GM18873 (cell line): Measurements from ENCODE around the gene PUS1.

Source experiments
- ATAC-seq: cut with Tn5 transposase; IDR thresholded peaks from one replicate; pipeline ENCODE4 v1.9.1; 2021; ENCODE audit warnings: mild to moderate bottlenecking, moderate library complexity, moderate number of reproducible peaks; ENCODE audit not compliant: unreplicated experiment, low FRiP score

Gene PUS1

DNA sequence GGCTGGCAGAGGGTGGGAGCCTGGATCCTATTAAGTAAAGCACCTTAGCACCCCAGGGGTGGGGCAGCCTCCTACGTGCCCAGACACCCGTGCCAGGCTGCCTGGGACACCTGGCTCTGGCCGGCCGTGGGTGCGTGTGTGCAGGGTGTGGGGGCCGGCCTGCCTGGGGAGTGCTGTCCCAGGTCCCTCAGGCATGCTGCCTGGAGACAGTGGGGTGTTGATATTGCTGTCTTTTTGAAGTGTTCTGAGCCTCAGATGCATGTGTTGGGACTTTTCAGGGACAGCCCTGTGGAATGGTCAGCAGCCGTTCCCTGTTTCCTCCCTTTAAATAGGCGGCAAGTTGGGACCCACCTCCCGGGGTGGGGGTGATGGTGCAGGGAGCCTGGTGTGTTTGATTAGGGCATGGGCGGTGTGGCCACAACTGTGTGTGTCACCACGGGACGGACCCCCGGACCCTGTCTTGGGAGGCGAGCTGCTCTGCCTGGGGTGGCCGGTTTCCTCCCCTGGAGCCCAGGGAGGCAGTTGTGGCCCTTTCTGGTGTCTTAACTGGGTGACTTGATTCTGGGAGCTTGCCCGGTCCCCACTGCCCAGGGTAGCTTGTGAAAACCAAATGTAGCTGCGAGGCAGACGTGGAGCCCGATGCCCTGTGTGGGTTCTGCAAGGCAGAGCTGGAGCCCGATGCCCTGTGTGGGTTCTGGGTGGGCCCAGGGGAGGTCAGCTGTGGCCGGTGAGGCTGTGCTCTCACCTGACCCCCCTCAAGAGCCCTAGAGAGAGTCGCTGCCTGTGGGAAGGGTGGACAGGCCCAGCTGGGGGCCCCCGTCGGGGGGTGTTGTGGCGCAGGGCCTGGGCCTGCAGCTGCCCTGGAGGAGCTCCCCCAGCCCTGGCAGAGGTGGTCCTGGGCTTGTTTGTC lies 26.5 kb upstream of the PUS1 start:
- ATAC-seq = no peak

DNA sequence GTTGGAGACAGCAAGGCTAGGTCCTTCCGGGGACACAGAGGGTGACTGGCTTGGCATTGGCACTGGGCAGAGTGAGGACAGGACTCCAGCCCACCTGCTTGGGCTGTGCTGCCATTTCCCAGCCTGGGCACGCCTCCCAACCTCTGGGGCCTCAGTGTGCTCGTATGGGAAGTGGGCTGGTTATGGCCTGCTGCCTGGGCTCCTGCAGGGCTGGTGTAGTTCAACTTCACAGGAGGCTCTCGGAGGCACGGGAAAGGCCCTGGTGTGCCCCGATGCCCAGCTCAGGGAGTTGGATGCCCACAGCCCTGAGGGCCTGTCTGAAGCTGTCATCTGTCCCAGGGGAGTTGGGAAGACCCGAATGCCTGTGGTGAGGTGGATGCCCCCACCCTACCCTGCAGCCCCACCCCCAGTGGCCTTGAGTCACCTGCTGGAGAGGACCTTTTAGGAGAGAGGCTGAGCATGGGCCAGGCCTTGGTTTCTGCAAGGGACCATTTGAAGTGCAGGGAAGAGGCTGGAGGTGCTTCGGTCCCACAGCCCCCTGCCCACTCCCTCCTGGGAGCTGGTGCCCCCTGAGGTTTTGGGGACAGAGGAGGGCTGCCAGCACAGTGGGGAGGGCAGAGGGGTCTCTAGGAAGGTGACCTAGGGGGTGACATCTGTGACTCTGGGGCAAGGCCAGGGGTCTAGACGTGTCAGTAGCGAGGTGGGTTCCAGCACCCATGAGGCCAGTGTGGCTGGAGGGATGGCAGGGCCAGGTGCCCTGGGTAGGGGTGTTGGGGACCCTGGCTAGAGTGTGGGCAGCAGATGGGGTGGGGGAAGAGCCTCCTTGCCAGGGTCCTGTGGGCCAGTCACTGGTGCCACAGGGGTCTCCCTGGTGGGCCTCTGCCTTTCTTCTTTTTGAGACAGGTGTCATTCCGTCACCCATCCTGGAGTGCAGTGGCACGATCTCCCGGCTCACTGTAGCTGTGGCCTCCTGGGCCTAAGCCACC lies 25.5 kb upstream of the PUS1 start:
- no peak for ATAC-seq

DNA sequence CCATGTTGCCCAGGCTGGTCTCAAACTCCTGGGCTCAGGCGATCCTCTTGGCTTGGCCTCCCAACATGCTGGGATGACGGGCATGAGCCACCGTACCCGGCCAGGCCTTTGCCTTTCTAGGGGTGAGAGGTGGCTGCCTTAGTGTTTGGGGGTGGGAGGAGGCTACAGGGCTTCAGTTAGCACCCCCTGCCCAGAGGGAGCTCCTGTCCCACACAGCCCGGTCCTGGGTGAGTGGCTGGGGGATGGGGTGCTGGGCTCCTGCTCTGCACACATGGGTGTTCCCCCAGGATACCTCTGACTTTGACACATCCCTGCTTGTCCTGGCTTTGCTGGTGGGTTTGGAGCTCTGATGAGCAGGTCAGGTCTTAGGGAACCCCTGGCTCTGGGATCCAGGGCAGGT lies 24.7 kb upstream of the PUS1 start:
- no peak for ATAC-seq

DNA sequence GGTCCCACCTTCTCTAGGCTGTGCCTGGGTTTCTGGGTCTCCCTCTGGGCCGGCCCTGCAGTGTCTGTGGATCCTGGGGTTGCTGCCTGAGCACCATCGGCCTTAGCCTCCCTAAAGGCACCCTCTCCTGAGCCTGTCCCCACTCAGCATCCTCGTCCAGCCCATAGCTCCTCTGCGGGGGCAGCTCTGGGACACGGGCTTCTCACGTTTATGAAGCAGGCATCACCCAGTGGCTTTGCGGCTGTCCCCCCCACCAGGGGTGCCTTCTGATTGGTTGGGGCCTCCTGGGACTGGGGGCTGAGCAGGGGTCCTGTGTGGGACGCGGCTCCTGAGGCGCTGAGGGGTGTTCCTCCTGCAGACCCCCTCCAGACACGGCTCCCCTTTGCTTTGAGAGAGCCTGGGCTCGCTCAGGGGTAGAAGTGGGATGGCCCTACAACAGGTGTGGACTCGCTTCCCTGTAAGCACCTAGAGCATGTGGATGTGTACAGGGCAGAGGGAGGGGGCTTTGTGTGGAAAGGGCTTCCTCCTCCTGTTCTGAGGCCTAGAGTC lies 23.9 kb upstream of the PUS1 start:
- ATAC-seq = no peak

DNA sequence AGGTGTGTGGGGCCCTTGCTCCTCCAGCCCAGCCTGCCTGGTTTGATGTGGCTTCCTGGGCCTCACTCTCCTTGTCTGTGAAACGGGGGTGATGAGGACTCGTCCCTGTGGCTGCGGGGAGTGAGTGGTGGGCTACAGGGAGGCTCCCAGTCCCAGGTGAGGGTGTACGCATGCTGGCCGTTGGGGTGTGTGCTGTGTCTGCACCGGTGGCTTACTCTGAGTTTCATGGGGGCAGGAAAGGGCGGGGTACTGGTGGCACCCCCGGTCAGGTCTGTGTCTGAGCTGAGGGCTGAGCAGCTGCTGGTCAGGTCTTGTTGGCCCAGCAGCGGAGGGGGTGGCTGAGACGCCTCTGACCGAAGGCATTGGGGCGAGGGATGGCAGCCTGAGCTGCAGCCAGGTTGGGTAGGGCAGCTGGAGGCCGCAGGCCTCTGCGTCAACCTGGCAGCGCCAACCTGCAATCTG lies 23.4 kb upstream of the PUS1 start:
- no peak for ATAC-seq

DNA sequence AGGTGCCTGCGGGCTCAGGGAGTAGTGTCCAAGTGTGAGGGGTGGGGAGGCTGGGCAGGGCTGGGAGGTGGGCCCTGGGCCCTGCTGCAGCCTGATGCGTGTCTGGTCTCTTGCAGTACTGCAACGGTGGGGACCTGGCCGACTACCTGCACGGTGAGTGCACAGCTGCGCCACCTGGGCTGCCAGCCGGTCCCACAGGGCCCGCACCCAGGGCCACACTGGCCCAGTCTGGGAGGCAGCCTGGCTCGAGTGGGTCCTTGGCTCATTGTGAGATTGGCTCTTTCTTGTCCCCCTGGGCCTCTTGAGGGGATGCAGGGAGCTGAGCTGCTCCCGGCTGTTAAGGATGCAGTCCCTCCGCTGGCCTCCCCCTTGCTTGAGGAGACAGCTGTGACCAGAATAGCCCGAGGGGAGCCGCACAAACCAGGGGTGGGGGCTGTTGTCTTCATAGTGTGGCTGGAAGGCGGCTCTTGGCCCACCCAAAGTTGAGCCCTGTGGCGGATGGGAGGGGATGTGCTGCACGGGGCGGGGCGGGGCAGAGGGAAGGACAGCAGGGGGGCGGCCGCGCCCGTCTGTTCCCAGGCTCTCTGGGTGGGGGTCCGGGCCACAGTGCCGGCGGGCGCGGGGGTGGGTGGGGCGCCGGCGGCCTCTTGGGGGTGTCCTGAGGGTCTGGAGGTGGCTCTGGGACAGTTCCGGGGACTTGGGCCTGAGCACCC lies 21.5 kb upstream of the PUS1 start:
- no peak for ATAC-seq

DNA sequence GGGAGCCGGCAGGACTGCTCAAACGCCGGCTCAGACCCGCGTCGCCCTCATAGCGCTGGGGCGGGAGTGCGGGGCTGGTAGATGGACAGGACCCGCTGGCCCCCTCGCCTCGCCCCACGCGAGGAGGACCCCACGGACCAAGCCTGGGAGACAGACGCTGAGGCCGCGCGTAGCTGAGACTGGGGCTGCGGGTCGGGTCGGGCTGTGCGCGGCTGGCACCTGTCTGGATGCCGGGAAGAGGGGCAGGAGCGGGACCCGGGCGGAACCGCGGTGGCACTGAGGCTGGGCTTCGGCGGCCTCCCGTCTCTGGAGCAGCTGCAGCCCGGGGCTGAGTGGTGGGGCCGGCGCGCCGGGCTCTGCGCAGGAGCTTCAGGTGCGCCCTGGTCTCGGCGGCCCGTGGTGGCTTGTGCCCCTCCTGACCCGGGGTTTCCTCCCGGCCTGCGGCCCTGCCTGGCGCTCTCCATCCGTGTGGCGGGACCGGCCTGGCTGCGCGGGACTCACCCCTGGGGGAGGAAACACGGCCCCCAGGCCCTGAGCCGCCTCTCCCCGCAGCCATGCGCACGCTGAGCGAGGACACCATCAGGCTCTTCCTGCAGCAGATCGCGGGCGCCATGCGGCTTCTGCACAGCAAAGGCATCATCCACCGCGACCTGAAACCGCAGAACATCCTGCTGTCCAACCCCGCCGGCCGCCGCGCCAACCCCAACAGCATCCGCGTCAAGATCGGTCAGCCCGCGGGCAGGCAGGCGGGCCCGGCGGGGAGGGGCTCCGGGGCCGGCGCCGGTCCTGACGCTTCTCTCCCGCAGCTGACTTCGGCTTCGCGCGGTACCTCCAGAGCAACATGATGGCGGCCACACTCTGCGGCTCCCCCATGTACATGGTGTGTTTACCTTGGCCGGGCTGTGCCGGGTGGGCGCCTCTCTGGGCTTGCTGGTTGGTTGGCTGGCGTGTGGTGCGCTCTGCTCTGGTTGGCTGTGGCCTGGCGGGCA lies 20.7 kb upstream of the PUS1 start:
- no peak for ATAC-seq

DNA sequence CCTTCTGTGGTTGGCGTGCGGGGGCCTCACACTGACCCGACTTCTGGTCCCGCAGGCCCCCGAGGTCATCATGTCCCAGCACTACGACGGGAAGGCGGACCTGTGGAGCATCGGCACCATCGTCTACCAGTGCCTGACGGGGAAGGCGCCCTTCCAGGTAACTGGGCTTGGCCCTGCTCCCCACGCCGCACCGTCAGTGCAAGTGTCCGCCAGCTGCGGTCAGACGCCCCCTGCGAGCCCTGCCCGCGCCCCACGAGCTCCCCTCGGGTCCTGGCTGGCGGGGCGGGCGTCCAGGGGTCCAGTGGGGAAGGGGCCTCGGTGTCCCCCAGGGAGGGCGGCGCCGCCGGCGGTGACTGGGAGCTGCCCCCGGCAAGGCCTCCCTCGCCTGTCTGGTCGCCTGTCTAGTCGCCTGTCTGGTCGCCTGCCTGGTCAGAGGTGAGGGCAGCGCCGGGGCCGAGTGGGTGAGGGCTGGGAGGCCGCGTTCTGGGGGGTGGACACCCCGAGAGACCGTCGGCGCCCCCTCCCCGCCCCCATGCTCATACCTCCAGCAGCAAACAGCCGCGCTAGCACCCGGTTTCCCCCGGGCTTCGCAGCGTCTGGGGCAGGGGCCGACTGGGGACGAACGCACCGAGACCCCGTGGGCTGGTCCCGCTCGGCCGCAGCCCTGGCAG lies 19.9 kb upstream of the PUS1 start:
- ATAC-seq = no peak

DNA sequence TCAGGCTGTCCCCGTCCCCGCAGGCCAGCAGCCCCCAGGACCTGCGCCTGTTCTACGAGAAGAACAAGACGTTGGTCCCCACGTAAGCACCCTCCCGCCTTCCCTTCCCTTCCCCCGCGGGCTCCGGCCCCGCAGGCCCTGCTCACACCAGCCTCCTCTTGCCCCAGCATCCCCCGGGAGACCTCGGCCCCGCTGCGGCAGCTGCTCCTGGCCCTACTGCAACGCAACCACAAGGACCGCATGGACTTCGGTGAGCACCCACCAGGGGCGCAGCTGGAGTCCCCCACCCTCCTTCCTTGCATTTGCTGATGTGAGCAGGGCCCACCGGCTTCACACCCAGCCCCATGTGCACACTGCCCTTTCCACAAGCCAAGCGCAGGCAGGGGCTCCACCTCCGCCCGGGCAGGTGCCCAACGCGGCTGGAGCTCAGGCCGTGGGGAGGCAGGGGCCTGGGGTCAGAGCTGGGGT lies 19.3 kb upstream of the PUS1 start:
- ATAC-seq = no peak

DNA sequence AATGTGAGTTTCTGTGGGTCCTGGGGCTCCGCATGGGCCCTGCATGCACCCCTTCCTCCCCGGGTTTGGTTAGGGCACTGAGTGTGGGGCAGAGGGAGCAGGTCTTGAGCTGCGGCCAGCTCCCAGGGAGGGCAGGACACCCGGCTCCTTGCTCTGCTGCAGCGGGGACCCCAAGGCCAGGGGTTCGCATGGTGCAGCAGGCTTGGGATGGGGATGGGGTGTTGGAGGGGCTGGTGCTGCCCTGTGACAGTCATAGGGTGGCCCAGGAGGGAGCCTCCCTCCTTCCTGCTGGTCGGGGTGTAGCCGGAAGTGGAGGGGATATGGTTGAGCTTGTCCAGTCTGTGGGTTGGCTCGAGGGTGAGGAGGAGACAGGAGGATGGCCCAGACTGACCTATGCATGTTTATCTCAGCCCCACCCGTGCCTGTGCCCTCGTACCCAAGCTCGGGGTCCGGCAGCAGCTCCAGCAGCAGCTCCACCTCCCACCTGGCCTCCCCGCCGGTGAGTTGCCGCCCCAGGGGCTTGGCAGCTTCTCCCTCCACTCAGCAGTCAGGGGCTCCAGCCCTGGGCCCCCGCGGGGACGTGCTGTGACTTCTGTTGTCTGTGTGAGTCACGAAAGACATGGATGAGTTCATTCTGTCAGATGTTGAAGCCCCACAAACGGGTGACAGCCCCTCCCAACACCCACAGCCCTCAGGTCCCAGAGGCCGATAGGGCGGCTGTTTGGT lies 18.6 kb upstream of the PUS1 start:
- ATAC-seq = no peak

DNA sequence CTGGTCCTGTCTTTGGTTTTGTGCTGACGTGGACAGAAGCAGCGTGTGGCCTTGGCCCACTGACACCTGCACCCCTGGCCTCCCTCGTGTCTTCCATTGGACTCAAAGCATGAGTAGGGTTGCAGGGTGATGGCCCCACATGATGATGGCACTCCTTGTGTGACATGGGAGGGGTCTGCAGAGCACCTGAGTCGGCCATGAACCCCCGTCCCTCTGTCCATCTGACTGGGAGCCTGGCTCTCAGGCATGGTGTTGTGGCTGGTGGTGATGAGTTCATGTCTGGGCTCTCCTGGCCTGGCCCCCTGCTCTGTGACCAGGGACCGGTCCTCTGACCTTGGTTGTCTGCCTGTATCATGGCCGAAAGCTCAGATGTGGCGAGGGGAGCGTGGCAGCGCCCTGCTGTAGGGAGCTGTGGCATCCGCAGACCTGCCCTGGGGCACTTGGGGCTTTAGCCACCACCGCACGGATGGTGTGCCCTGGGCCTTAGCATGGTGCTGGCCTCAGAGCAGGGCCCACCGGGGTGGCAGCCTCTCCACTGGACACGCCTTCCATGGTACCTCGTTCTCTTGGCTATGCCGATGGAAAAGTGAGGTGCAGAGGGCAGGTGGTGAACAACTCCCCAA lies 17.9 kb upstream of the PUS1 start:
- ATAC-seq = no peak

DNA sequence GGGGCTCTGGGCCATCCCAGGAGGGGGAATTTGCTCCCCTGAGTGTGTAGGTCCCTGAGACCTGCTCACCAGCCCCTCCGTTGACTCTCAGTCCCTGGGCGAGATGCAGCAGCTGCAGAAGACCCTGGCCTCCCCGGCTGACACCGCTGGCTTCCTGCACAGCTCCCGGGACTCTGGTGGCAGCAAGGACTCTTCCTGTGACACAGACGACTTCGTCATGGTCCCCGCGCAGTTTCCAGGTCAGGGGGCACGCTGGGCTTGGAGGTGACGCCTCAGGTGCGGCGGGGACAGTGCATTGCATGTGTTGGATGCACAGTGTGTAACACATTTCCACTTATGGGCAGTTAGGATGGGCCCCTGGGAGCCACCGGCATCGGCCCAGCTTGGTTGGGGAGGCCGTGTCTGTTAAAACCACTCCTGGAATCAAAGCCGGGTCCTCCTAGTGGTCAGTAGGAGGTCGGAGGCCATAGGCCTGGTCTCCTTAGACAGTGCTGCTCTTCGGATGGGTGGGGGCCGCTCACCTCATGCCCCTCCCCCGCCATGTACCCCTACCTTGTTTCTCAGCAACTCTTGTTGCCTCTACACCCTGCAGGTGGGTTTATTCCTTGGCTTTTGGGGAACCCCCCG lies 17.1 kb upstream of the PUS1 start:
- no peak for ATAC-seq

DNA sequence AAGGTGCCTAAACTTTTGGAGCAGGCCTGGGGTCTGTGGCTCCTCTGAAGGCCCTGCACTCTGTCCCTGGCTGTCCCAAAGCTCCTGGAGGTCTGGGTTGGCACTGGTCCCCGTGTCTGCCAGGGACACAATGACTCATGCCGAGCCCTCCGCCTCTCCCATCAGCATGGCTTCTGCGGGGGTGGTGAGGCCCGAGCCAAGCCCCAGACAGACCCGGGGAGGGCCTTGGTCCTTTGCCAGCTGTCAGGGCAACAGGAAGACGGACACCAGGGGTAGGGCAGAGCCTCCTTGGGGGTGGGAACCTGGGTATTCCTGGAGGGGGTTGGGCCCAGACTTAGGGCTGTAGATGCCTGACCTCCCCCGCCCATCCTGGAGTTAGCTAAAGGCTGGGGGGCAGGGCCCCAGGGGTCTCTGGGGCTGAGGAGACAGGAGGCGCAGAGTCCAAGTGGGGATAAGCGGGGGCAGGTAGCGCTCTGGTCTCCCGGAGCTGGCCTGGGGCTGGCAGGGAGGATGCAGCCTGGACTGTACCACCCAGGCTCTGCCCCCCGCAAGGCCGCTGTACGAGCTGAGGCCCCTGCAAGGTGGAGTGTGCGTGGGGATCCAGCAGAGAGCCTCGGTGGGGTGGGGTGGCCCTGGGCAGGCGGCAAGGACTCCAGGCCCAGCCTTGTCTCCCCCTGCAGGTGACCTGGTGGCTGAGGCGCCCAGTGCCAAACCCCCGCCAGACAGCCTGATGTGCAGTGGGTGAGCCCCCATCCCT lies 16.4 kb upstream of the PUS1 start:
- ATAC-seq = no peak

DNA sequence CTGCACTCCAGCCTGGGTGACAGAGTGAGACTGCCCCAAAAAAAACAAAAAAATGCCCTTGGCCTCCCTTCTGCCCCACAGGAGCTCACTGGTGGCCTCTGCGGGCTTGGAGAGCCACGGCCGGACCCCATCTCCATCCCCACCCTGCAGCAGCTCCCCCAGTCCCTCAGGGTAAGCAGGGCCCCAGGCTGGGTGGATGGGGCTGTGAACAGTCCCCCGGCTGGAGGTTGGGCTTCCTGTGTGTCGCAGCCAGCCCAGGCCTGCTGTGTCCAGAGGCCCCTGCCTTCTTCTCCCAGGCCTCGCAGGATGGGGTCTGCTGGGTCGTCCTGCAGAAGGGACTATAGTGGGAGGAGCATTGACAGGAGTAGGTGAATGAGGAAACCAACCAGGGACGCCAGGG lies 15.4 kb upstream of the PUS1 start:
- ATAC-seq = no peak

DNA sequence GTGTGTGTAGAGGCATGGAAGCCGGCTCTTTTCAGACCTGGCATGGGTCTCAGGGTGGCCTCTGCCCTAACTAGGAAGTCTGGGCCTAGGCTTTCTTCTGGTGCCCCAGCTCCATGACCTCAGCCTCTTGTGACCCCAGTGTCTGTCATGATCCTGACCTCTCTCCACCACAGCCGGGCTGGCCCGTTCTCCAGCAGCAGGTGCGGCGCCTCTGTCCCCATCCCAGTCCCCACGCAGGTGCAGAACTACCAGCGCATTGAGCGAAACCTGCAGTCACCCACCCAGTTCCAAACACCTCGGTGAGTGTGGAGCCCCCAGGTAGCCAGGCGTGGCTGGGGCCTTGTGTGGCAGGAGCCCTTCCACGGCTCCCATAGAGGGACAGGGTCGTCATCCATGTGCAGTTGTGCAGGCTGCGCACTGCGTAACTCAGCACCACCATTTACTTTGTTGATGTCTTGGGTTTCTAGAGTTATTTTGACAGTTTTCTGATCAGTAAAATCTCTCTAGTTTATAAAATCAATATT lies 14.8 kb upstream of the PUS1 start:
- no peak for ATAC-seq
